Fibroblast of pulmonary artery (primary cell): ENCODE measurements around the gene INHA.

Experiments
- DNase-seq: peaks from one replicate; pipeline ENCODE4 v3.0.0-alpha.2; 2010; ENCODE audit warnings: low read depth
- H3K4me3 ChIP-seq: replicated peaks from 2 replicates; pipeline ENCODE4 v1.5.1; 2011; ENCODE audit warnings: low read depth, mild to moderate bottlenecking, control low read depth, low read length, moderate library complexity
- TF ChIP-seq, protein P1 (sequence below): IDR thresholded peaks from 2 replicates; pipeline ENCODE4 v1.5.1; 2011; ENCODE audit warnings: mild to moderate bottlenecking, control low read depth, low read length, inconsistent platforms; ENCODE audit errors: missing control alignments

The INHA gene

GRCh38 chr2:219527472-219527871, 44.6 kb upstream of the INHA start:
- H3K4me3 ChIP-seq: no peak overlapping the region
- no peak for DNase-seq
- TF ChIP-seq, protein P1, sequence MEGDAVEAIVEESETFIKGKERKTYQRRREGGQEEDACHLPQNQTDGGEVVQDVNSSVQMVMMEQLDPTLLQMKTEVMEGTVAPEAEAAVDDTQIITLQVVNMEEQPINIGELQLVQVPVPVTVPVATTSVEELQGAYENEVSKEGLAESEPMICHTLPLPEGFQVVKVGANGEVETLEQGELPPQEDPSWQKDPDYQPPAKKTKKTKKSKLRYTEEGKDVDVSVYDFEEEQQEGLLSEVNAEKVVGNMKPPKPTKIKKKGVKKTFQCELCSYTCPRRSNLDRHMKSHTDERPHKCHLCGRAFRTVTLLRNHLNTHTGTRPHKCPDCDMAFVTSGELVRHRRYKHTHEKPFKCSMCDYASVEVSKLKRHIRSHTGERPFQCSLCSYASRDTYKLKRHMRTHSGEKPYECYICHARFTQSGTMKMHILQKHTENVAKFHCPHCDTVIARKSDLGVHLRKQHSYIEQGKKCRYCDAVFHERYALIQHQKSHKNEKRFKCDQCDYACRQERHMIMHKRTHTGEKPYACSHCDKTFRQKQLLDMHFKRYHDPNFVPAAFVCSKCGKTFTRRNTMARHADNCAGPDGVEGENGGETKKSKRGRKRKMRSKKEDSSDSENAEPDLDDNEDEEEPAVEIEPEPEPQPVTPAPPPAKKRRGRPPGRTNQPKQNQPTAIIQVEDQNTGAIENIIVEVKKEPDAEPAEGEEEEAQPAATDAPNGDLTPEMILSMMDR: no peak

- TF ChIP-seq, protein P1: peak; percentile 91
- DNase-seq: peak; percentile 85
- peak overlapping the region; percentile 19 for H3K4me3 ChIP-seq
Observed at GRCh38 chr2:219530048-219530963, 41.8 kb upstream of the INHA start.

GRCh38 chr2:219531639-219532377, 40.3 kb upstream of the INHA start:
- H3K4me3 ChIP-seq: no peak overlapping the region
- TF ChIP-seq, protein P1: no peak
- no peak for DNase-seq

DNA sequence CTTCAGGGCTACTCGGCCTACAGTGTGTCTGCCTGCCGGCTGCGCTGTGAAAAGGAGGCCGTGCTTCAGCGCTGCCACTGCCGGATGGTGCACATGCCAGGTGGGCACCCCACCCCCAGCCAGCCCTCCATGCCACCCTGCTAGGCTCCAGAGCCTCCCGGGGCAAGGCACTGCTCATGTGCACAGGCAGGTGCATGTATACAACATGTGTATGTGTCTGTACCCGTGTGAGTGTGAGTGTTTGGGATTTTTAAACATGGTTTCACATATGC, 39.8 kb upstream of the INHA start:
- TF ChIP-seq, protein P1: no peak
- DNase-seq: no peak
- no peak overlapping the region for H3K4me3 ChIP-seq

GRCh38 chr2:219533930-219534661, 38.0 kb upstream of the INHA start:
- no peak overlapping the region for H3K4me3 ChIP-seq
- no peak for DNase-seq
- TF ChIP-seq, protein P1: no peak

- no peak overlapping the region for H3K4me3 ChIP-seq
- TF ChIP-seq, protein P1: no peak
- no peak for DNase-seq
Observed at GRCh38 chr2:219536425-219536824, 35.7 kb upstream of the INHA start.
